DOHH2 (cell line): ENCODE results near the gene XKRX.

Experiments
- CTCF ChIP-seq: fragments of 200-600 bp; sonication (generic); IDR thresholded peaks from one replicate; pipeline ENCODE4 v1.5.1; 2014; ENCODE audit warnings: antibody characterized with exemption, mild to moderate bottlenecking, low read depth, low read length; ENCODE audit not compliant: poor library complexity, severe bottlenecking
- EZH2phosphoT487 ChIP-seq: fragments of 200-600 bp; sonication (generic); IDR thresholded peaks from 2 replicates; pipeline ENCODE4 v1.6.1; 2017; ENCODE audit warnings: borderline replicate concordance, mild to moderate bottlenecking, antibody characterized with exemption, low read length, moderate library complexity, mixed read lengths

DNA sequence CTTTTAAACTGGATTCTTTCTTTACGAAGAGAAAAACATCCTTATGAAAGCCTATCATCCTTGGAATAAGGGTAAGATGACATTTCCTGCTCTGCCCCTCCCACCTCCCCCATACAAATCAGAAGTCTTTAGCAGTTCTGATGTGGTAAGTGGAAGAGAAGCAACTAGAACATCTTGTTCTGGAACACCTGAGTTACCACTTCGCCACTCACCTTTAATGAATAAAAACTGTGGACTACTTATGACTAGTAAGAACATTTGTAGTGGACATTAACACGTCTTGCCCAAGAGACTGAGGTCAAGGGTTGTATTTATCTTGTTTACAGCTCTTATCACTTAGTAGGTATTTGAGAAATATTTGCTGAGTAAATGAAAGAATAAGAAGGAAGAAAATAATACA lies 4.3 kb downstream of the XKRX start:
- TF ChIP-seq CTCF (no peak), EZH2phosphoT487 (no peak)
